GM04504 (cell line): ENCODE measurements around the gene CD96.
"Not testable (repeated sequence)": the region's sequence is repeated elsewhere in the genome, so short reads cannot be mapped to it uniquely, and the experiment has no call there.

Experiments
- DNase-seq: peaks from one replicate; pipeline ENCODE4 v3.0.0-alpha.2; 2012; ENCODE audit warnings: low read depth

The CD96 gene

DNA sequence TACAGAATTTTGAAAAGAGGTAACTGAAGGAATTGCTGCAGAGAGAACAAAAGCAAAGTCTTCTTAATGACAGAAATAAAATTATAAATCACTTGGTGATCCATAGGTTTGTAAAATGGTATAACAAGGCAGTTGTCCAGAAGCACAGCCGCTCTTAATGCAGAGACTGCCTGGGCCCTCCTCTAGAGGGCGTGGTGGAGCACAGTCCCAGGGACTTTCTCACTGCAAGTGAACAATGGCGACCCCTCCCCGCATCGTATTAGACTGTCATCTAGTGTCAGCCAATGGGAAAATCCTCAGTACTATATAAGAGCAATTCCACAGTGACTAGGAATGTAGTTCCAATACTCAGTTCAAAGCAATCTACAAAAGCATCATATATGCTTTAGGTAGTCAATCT is 79.5 kb downstream of the CD96 start:
- DNase-seq = no peak

DNA sequence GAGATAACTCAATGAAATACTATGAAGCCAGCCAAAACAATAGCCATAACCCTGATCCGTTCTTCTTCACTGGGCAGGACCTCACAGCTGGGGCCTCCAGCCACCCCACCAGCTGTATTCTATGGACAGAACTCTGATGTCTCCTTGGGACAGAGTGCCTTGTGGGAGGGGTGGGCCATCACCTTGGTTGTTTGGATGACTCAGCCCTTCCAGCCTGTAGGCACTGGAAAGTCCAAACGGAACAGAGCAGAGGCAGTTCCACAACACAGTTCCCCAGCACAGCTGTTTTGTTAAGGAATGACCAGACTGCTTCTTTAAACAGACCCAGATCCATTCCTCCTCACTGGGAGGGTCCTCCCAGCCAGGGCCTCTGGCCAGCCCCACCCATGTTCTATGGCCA is 85.1 kb downstream of the CD96 start:
- DNase-seq = no peak

DNA sequence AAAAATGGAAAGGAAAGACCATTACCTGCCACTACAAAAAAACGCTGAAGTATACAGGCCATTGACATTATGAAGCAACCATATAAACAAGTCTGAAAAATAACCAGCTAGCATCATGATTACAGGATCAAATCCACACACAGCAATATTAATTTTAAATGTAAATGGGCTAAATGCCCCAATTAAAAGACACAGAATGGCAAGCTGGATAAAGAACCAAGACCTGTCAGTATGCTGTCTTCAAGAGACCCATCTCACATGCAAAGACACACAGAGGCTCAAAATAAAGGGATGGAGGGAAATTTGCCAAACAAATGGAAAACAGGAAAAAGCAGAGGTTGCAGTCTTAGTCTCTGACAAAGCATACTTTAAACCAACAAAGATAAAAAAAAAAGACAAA is 87.0 kb downstream of the CD96 start:
- DNase-seq = not testable (repeated sequence)

DNA sequence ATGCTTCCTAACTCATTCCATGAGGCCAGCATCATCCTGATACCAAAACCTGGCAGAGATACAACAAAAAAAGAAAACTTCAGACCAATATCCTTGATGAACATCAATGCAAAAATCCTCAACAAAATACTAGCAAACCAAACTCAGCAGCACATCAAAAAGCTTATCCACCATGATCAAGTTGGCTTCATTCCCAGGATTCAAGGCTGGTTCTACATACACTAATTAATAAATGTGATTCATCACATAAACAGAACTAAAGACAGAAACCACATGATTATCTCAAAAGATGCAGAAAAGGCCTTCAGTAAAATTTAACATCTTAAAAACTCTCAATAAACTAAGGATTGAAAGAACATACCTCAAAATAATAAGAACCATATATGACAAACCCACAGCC is 88.6 kb downstream of the CD96 start:
- DNase-seq = peak; percentile 10

DNA sequence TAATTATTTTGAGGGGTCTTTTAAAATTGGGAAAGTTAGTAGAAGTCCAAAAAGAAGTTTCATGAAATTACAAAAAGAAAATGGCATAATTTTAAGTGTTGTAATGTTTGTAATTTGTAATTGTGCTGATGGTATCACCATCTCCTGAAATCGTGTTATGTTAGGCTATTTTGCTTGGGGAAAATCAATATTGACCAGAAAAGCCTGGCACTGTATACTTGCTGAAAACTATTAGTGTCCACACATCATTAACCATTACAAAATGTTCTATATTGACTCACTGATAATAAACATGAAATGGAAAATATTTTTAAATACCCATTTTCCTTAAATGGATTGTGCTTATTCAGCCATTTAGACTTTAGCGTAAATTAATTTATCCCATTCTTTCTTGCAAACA is 93.4 kb downstream of the CD96 start:
- DNase-seq = no peak

DNA sequence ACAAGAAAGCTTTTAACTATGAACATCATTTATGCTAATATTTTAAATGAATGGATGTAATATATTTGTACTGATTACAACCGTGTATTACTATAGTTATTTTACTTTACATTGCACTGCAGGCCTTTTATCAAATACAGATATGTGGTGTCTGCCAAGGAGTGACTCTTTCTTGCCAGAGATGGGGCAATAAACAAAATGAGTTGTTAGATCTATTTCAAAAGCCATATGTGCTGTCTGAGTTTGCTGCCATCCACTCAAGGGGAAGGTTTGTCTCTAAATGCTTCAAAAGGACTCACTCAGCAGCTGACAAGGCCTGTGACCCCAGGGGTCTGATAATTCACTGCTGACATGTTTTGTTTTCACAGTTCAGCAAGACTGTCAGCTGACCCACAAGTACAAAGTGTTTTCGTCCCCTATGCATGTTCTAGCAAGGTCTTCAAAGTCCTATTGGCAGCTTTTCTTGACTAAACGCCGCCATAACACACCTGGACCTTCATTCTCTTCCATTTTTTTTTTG is 94.4 kb downstream of the CD96 start:
- DNase-seq = no peak

DNA sequence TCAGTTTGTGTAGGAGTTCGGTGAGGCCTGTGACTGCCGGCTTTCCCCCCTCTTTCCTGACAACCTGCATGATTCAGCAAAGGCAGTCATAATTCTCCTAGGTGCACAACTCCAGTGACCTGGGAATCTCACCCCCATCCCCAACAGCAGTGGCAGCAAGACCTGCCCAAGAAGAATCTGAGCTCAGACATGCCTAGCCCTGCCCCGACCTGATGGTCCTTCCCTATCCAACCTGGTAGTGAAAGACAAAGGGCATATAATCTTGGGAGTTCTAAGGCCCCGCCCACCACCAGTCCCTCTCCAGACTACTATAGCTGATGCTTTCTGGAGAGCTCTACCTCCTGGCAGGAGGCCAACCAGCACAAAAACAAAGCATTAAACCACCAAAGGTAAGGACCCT is 97.3 kb downstream of the CD96 start:
- no peak for DNase-seq

DNA sequence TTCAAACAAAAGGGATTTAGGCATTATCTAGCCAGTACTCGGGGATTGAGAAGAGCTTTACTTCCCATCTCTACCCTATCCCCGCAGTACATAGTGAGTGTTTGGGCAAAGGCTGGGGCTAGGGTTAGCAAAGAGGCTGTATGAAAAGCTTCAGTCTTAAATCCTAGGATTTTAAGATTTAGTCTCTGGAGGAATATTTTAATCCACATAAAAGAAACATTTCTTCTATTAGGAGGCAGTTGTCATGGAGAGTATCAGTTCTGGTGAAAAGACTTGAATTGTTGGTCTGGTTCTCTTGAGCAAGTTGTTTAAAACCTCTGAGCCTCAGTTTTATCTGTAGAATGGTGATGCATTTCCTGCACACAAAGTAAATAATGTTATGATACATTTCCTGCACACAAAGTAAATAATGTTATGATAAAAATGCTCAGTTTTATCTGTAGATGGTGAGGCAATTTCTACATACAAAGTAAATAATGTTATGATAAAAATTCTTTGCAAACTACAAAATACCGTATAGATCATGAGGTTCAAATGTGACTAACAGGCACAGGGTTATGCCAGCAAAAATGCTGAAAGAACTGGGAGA is 107.1 kb downstream of the CD96 start:
- no peak for DNase-seq

DNA sequence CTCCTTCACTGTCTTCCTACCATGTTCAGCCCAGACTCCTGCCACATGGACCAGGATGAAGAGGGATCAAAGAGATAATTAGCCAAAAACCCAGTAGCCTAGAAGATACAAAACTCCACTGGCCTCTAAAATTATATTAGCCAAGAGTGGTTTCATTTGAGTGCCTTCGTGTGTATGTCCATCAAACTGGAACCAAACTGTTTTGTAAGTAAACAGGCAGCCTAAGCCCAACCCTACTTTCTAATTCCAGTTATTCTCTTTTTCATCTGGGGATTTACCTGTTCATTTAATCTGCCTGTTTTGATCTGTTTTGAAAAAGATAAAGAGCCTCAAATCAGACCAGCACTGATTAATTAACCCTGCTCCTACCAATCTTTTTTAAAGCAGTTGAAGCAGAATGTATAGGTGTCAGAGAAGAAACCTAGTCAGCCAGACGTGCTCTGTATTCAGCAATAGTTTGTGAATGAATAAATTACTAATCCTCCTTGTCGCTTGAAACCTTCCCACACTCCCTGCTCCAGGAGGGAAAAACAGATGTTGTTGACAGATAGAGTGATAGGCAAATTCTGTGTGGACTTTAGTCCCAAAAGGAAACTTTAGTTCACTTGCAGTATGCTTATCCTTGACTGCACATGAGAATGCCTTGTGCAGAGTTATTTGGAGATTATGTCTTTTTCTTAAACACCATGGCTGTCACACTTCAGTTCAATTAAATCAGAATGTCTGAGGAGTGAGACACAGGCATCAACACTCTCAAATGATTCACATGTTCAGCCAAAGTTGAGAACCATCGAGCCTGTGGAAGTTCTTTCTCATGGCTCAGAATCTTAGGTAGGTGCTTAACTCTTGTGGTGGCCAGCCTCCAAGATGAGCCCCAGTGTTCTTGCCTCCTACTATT is 108.6 kb downstream of the CD96 start:
- no peak for DNase-seq

DNA sequence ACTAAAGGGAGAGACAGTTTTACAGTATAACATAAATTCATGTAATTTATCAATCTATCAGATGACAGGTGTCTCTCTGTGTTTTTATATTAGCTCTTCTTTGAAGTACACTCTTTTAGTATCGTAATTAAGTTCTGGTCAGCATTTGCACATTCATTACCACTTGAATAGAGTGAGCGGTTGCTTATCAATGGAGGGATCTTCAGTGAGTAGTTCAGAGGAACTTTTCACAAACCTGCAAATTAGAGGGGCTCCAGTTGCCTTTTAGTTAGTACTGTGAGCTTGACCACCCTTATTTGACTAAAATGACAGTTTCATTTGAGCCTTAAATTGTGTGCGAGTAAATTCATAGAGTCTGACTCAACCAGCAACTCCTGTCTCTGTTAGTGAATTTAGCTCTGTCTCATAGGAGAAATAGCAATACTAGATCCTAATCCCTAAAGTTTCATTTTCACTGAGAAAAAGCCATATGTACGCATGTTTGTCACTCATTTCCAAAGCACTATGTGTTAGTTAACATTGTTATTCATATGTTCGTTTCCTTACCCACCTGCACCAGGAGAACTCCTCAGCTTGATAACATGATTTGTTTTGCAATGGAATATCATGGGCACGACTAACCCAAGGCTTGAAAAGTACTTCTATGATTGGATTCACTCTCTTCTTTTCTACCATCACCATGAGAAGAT is 110.6 kb downstream of the CD96 start:
- no peak for DNase-seq

DNA sequence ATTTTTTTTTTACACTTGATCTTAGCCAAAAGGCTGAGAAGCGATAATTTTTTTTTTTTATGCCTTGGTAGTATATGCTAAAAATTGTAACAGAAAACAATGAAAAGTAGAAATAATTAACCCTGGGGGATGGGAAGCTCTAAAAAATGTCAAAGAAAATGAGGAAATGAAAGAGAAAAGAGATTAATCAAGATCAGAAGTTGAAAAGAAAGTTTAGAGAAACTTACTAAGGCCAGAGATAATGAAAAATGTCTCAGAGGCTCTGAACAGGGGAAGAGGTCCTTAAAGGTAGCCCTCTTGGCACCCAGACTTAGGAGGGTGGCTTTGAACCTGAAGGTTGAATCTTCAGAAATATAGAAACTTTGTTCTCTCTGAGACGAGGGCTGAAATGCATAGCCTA is 111.8 kb downstream of the CD96 start:
- no peak for DNase-seq

DNA sequence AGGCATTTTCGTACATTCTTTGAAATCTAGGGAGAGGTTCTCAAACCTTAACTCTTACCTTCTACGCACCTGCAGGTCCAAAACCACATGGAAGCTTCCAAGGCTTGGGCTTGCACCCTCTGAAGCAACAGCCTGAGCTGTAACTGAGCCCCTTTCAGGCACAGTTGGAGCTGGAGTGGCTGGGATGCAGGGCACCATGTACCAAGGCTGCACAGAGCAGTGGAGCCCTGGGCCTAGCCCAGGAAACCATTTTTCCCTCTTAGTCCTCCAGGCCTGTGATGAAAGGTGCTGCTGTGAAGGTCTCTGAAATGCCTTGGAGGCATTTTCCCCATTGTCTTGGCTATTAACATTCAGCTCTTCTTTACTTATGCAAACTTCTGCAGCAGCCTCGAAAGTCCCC is 120.0 kb downstream of the CD96 start:
- no peak for DNase-seq

DNA sequence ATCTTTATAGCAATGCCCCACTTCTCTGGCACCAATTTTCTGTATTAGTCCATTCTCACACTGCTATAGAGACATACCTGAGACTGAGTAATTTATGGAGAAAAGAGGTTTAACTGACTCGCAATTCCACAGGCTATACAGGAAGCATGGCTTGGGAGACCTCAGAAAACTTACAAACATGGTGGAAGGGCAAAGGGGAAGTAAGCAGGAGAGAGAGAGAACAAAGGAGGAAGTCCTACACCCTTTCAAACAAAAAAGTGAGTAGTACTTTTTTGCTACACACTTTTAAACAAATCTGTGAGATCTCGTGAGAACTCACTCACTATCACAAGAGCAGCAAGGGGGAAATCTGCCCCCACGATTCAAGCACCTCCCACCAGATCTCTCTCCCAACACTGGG is 120.9 kb downstream of the CD96 start:
- no peak for DNase-seq

DNA sequence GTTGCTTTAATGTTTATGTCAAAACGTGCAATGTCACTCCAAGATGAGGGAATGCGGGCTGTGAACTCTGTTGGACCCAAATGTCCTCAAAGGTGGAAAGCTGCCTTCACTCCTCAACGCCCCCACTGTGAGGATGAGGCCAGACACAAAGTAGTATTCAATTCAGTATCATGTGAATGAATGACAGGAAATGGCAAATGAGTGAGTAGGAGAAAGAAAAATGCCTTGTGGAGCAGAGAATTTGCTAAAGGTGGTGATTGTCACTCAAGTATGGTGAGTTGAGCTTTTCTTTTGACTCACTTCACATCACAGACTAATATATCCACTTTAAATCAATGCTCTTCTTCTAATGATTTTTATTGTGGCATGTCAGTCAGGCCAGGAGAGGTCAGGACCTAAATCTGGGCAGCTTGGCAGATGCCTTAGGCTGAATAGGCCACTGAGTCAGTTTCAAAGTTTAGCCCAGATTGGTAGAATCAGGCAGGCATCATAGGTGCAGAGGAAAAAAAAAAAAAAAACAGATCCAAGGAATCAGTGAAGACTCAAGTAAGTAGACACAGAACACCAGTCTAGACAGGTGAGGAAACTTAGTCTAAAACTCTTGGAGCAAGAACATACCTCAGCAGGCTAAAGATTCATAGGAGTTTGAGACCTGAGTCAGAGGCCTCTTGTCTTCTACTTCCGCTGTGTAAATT is 124.2 kb downstream of the CD96 start:
- no peak for DNase-seq

DNA sequence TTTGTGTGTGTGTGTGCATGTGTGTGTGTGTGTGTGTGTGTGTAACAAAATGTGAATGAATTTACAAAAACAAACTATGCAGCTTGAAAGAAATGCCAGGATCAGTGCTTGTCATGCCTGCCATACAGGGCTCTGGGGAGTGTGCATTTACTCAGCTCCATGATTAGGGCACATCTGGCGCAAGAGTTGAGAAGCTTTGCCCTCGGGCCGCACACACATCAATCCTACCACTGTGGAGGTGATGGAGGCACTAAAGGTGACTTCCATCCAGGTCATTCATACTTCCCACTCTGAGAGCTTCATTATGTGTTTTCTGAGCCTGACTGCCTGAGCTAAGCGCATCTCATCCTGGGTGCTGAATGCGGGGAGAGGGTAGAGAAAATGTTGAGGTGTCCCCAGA is 125.2 kb downstream of the CD96 start:
- no peak for DNase-seq

DNA sequence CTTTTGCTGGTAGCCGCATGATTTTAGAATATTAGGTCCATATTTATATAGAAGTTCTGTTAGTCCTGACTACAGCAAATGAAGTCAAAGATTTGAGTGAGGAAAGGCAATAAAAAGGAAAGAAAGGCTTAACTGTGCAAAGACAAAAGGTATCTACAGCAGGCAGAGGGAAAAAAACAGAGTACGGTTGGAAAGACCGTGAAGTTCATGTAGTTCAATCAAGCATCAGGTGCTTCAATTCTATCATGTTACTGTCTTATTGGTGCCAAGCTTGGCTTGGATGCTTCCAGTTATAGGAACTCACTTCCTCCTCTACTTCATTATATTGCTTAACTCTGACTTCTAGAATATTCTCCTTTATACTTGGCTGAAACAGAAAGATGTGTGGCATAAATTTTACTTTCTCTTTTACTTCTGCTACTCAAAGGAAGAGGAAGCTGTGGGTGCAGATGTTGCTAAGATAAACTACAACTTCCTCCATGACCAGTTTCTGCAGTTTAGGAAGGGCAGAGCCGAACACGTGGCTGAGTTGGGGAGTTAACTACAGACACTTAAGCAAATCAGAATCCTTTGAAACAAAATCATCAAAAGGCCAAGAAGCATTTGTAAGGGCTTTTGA is 125.7 kb downstream of the CD96 start:
- no peak for DNase-seq

DNA sequence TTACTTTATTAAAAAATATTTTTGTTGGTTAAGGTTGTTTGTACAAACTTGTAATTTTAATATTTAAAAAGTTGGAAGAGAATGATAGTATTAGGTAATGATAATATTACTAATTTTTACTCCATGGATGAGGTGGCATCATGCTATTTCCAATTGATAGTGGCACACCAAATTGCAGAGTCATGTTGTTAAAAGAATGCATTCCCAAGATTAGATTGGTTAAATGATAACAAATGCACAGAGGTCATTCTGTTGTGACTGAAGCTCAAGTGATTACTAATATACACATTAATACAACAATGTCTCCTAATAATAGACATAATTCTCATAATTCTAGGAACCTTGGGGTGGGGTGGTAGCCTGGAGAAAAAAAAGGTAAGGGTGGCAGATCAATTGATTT is 126.3 kb downstream of the CD96 start:
- no peak for DNase-seq

DNA sequence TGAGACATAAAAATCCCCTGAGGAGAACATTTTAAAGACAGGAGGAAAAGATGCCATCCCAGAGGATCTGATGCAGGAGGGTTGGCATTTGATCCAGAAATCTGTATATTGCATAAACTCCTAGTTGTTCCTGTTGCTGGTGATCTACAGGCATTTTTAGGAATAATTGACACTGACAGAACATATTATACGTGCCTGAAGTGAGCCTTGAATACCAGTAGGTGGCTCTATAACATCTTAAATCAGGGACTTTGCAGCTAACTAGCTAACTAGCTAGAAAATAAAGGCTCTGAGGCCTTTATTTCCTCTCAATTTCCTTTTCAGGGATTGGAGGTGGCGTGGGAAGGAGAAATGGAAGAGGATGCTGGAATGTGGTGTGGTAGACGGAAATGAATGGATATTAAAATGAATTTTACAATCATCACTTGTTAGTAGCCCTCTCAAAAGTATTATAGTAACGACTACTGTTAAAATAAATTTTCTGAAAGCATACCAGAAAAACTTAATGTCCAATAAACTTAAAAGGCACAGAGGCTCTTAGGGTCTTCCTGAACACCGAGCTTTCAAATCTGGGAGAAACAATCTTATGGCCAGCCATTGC is 127.0 kb downstream of the CD96 start:
- DNase-seq = no peak

DNA sequence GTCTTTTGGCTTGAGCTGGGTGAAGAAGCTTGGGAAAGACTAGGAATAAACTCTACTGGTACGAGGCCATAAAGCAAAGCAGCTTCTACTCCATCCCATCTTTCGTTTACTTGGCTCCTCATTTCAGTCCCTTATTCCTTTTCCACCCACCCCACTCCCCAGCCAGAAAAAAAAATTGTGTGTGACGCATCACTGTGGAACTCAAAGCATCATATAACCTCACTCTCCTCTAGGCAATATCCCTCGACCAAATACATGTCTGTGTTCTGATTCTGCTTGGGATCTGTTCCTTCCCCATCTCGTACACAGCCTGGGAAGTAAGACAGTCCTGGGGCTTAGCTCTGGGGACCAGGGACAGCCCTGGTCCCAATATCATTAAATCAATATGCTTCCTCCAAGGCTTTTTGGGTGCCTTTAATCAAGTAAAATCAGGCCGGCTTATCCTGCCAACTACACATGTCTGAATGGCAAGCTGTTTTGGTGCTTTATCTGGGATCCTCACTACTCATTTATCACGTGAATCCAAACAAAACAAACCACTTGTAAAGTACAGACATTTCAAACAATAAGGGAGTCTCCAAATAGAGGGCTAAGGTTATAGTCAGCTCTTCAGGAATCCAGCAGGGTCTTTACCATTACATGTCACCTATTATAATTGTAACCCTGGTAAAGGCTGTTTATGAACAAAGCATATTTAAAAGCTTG is 128.1 kb downstream of the CD96 start:
- DNase-seq = no peak

DNA sequence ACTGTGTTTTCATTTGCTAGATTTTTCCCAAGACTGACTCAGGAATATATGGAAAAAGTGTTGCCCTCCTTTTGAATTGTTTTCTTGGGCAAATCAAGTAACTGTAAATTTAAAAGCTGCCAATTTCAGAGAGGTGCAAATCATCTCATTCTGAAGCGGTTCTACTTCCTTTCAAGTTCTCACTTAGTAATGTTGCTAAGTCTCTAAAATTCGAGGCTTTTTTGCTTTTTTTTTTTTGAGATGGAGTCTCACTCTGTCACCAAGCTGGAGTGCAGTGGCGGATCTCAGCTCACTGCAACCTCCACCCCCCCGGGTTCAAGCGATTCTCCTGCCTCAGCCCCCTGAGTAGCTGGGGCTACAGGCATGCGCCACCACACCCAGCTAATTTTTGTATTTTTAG is 130.5 kb downstream of the CD96 start:
- not testable (repeated sequence) for DNase-seq

DNA sequence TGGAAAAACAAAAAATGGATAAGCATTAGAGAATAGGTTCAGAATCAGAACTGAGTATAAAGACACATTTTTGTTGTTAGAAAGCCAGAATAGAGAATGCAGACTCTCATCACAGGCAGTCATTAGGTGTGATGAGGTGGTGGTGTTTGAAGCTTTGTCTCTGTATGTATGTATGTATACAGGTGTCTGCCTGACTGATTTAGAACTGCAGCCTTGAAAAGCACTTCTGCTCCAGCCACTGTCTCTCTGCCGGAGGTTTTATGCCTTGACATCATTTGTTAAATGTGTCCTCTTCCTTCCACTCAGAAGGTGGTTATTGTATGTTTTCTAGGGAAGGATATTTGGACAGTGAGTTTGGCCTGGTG is 133.8 kb downstream of the CD96 start:
- DNase-seq = no peak
